Stimulated activated naive CD4-positive, alpha-beta T cell (primary cell): ENCODE measurements around the gene PRR12.
"Not testable (repeated sequence)": the region's sequence is repeated elsewhere in the genome, so short reads cannot be mapped to it uniquely, and the experiment has no call there.

Experiments
- DNase-seq, 6 experiments: peaks; one replicate each; lab custom pipeline; 2025; lab: John Stamatoyannopoulos, UW

Gene PRR12

DNA sequence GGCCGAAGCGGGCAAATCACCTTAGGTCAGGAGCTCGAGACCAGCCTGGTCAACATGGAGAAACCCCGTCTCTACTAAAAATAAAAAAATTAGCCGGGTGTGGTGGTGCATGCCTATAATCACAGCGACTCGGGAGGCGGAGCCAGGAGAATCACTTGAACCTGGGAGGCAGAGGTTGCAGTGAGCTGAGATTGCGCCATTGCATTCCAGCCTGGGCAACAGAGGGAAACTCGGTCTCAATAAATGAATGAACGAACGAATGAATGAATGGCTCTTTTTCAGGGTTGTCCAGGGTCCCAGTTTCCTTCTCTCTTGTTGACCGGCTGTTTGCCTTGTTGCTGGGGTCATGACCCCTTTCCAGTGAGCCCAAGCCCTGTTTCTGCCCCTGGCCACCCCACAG, 26.9 kb downstream of the PRR12 start:
- not testable (repeated sequence) for DNase-seq

DNA sequence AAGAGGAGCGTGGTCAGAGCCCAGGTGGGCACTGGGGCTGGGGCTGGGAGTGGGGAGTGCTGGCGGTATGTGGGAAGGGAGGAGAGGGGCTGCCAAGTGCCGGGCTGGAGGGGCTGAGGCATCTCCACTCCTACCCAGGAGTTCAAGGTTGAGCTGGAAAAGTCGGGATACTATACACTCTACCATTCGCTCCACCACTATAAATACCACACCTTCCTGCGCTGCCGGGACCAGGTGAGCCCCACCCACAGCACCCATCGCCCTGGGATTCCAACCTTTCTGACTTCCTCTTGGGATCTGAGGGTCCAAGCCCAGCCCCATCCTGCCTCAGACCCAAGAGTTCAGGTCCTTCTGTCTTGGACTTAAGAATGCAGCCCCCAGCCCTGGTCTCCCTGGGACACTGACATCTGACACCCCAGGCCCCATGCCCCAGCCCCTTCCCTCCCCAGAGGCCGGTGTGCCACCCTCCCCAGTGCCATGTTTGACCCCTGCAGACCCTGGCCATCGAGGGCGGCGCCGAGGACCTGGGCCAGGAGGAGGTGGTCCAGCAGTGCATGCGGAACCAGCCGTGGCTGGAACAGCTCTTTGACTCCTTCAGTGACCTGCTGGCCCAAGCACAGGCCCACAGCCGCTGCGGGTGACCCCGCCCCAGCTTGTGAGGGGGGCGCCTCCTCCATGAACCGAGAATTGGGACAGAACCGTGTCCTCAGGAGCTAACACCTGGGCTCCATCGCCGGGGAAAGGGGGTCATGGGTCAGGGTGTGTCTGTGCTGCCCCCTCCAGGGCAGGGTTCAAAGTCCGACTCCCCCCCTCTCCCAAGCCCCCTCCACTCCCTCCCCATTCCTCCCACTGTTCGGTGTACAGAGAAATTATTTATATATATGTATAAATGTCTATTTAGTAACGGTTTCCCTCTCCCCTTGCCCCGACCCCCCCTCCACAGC, 34.3 kb downstream of the PRR12 start:
- DNase-seq, result no peak

DNA sequence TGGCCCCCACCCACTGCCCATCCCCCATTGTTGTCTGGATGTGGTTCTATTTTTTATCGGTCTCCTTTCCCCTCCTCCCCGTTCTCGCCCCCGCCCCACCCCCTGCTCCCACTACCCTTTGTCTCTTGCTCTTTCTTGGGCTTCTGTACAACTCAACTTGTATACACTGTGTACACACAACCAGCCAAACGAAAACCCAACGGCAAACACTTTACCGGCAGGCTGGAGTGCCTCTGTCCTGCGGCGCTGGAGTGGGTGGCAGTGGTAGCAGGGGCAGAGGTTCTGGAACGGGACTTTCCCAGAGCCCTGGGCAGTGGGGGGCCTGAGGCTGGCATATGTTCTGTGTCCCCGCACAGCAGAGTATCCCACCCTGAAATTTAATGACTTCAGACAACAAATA, 35.2 kb downstream of the PRR12 start:
- no peak for DNase-seq

DNA sequence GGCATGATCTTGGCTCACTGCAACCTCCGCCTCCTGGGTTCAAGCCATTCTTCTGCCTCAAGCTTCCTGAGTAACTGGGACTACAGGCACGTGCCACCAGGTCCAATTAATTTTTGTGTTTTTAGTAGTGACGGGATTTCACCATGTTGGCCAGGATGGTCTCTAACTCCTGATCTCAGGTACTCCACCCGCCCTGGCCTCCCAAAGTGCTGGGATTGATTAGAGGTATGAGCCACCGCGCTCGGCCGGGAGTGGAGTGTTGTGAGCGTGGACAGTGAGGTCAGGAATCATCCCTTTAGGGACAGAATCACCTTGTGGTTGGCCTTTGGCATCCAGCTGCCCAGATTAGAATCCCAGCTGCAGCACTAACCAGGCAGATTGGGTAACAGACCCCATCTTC, 38.7 kb downstream of the PRR12 start:
- DNase-seq, result no peak

DNA sequence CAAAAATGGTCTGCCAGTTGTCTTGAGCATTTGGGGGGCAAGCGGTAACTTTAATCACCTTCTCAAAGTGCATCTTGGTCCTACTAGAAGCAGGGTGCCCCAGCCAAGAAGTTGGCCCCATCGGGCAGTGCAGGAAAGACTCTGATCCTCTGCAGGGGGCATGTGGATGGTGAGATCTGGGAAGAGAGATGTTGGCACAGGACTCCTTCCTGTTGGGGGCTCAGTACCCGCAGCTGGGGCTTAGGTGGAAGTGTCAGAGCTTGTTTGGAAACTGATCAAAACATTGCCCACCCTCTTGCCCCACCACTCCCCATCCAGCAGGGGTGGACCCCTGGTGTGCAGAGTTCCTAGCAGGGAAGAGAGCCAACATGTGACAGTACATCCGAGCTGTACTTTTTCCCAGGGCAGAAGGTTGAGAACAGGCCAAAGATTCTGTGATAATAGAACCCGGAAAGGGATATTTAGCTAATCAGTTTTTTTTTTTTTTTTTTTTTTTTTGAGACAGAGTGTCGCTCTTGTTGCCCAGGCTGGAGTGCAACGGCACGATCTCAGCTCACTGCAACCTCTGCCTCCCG, 40.1 kb downstream of the PRR12 start:
- DNase-seq, result no peak

DNA sequence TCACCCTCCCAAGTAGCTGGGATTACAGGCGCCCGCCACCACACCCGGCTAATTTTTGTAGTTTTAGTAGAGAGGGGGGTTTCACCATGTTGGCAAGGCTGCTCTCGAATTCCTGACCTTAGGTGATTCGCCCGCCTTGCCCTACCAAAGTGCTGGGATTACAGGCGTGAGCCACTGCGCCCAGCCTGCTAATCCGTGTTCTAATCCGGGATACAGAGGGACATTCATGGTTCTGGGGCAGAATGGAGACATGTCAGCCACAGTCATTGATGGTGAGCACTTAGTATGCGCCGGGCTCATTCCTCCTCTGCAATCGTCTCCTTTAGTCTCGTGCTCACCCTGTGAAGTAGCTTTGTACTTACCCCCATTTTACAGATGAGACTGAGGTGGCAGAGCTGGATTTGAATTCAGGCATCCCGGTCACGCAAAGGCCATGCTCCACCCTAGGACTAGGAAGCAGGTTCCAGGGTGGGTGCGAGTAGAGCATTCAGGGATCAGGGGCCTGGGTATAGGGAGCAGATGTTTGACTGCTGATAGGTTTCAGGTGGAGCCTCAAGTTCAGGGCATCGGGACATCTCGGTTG, 40.7 kb downstream of the PRR12 start:
- DNase-seq, result no peak

DNA sequence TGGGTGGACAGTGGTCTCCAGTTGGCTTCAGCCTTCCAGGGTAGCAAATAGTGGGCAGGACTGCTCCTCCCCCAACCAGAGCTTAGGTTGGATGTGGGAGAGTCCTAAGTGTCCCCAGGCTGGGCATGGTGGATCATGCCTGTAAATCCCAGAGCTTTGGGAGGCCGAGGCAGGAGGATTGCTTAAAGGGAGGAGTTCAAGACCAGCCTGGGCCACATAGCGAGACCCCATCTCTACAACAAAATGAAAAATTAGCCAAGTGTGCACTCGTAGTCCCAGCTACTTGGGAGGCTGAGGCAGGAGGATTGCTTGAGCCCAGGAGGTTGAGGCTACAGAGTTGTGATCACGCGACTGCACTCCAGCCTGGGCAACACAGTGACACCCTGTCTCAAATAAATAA, 41.6 kb downstream of the PRR12 start:
- no peak for DNase-seq

DNA sequence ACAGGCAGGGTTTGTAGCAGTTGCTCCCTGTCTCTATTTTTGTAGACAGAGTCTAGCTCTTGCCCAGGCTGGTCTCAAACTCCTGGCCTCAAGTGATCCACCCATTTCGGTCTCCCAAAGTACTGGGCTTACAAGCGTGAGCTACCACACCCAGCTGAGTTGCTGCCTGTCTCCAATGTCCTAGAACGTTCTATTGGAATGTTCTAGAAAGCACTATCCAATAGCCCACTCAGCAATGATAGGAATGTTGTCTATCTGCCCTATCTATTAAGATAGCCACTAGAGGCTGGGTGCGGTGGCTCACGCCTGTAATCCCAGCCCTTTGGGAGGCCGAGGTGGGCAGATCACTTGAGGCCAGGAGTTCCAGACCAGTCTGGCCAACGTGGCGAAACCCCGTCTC, 42.3 kb downstream of the PRR12 start:
- DNase-seq, result not testable (repeated sequence)

DNA sequence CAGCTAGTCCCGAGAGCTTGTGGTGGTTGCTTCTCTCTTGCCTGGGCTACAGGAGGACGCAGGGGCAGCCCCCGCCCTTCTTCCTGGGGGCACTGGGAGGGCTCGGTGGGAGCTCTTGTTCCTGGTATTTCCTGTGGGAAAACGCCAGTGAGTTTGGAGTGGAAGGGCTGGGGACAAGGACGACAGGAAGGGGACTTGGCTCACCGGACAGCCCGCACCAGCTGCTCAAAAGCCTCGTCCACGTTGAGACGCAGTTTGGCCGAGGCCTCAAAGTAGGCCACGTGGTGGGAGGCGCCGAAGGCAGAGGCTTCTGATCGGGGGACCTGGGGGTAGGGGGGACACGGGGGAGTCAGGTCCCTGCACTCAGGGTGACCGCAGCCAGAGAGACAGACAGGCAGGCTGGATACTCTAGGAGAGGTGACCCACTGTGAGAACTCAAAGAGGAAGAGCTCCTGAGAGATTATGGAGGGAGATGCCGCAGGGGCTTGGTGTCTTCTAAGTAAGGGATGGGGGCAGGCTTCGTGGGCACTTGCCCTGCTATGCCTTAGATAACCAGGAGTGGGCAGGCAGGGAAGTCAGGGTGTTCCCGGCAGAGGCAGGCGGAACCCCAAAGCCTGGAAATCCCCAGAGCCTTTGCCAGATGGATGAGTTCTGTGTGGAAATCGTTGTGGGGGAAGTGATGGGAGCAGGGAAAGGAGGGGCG, 44.7 kb downstream of the PRR12 start:
- DNase-seq, result no peak

DNA sequence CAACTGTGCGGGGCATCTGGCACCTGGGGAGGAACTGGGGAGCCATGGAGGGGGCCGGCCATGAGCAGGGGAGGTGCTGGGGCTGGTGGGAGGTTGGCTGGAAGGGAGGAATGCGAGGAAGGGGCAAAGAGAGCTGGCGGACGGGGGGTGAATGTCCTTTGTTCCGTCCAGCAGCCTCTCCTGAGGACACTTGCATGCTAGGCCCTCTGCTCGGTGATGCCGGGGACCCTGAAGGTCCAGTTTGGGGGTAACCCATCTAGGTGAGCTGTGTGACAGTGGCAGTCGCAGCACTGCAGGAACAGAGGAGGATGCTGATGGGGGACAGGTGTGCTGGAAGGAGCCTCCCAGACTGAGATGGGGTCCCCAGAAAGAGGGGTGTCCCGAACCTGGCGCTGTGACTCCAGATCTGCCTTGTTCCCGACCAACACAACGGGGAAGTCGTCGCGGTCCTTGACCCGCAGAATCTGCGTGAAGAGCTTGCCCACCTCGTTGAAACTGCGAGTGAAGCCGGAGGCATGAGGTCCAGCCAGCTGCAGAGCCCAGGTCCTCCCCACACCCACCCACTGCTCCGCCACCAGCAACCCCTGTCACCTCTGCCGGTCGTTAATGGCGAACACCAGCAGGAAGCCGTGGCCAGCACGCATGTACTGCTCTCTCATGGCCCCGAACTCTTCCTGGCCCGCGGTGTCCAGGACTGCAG, 45.4 kb downstream of the PRR12 start:
- no peak for DNase-seq

DNA sequence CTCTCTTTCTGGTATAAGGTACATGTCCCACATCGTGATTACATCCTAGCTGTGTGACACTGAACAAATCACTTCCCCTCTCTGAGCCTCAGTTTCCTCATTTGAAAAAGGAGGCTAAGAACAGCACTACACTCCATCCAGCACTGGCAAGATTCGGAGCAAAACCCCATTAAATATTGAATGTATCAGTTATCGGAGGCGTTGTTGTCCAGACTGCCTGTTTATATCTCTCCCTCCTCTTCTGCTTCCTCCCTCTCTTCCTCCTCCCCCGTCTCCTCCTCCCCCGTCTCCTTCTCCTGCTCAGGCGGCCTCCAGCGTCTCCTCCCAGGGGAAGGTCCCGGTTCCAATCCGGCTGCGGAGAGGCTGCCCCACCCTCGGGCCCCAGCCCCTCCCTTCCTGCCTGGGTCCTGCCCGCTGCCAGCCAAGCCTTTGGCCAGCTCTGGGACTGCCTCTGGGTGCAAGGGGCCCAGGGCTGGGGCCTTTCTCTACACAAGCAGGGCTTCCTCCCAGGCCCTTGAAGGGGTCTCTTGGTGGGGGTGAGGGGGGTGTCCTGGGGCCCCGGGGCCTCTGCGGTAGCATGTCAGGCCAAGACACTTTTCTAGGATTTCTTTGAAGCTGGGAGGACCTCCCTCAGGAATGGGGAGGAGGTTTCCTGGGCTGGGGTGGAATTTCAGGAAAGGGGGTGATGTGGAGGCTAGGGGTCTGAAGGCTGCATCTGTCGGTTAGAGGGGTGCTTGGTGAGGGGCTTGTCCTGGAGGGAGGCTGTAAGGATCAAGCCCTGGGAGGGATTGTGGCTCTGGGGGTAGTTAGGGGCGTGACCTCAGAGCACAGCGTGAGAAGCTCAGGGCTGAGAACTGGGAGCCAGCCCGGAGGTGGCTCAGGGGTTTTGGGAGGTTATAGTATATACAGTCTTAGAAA, 47.1 kb downstream of the PRR12 start:
- no peak for DNase-seq

DNA sequence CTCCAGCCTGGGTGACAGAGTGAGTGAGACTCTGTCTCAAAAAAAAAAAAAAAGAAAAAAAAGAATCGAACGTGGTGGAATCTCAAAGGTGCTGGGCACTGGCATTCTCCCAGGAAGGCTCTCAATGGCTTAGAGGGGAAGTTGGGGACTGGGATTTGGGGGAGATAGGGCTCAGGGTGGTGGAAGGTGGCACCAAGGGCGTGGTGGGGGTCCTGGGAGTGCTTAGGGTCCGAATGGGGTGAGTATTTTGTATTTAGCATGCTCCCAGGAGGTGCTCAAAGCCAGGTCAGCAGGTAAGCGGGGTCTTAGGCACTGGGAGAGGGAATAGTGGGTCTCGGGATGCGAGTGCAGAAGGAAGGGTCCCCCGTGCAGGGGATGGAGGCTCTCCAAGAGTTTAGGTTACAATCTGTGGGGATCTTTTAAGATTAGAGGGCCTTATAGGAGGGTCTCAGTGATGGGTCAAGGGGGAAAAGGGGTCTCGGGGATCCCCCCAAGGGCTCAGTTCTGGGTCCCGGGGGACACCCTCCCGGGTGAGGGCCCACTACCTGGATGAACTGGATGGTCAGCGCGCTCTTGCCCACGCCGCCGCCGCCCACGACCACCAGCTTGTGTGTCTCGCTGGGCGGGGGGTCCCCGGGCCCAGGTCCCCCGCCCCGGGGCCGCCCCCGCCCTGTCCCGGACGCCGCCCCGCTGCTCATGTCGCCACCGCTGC, 48.6 kb downstream of the PRR12 start:
- peak in 3 of 6 experiments; percentile 35 to 61 (median 38) for DNase-seq

DNA sequence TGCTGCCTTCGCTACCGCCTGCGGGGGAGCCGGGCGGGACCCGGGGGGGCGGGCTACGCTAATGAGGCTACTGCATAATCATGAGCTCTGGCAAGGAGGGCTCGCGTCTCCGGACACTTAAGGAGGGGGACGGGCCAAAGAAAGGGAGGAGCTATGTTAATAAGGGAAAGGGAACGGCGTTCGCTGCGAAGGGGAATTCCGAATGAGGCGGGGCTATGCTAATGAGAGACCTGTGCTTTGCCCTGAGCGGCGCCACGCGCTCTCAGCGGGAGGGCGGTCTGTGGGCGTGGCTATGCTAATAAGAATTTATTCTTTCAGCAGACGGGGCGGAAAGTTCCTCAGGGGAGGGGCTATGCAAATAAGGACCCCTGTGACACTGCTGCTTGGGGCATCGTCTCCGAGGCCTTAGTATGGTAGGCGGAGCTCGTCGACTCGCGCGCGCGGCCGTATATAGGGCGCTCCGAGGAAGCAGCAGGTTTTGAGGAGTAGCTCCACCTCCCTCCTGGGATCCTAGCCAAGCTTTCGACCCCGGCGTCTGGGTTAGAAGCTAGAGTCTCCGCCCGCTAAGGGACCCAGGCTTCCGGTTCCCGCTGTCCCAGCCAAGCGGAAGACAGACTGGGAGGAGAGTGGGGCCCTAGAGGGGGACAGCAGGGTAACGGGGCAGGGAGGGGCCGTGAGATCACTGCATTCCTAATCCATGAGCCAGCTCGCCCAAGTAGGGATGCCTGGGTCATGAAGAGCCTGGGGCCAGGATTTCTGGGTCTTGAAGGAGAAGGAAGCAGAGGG, 49.3 kb downstream of the PRR12 start, which contains the start of gene RRAS:
RRAS (minus strand) TSS at position 31 of the 786 bp plus-strand sequence. CDS start 45 bp downstream, outside the sequence.
- DNase-seq, result peak; percentile 94 to 100 (median 99)

DNA sequence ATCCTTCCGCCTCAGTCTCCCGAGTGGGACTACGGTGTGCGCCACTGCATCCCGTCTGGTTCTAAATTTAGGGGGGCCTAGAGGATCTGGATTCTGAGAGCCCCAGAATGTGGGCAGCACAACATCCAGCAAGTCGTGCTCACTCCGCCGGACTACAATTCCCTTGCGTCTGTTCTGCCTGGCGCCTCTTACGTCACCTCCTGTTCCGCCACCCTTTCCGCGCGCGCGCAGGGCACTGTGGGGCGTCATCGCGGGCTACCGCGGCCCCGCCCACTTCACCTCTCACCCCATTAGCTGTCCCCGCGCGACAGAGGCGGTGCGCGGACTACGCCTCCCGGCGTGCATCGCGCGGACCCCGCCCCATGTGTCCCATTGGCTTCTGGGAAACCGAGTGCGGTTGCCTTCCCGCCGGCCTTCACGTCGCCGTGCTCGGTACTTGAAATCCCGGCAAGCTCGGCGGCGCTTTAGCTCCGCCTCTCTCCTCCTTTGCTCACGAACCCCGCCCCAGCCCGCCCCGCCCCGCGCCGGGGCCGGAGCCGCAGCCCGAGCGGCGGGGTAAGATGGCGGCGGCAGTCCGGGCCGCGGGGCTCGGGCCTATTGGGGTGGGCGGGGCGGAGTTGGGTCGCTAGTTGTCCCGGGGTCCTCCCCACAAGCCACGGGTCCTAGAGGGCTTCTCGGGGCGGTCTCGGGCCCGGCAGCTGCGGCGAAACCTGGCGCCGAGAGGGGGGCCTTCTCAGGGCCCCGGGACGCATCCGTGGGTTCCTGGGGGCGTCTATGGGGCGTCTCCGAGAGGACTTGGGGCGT, 50.9 kb downstream of the PRR12 start, which contains the start of gene SCAF1:
SCAF1 (plus strand) TSS at position 522 of the 804 bp plus-strand sequence. CDS start 2,818 bp downstream, outside the sequence.
- peak; percentile 97 to 100 (median 99) for DNase-seq

DNA sequence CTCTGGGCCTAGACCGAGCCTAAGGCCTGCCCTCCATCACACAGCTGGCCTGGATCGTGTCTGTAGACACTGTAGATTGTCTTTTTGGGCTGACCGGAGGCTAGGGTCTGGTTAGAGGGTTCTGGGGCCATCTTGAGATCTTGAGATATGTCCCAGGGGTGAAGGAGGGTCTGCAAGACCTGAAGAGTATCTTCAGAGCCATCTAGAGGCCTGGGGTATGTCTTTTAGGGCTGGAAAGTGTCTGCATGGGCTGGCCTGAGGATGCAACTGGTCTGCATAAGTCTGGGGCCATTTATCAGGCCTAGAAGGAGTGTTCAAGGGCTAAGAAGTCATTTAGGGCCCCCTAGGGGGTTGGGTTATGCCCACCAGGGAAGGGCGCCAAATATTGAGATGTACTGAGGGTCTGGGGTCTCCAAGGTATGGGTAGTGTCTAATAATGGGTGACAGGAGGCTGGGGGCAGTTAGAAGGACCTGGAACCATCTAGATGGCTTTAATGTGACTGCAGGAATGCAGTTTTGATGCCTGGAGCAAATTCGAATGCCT, 51.6 kb downstream of the PRR12 start:
- no peak for DNase-seq

DNA sequence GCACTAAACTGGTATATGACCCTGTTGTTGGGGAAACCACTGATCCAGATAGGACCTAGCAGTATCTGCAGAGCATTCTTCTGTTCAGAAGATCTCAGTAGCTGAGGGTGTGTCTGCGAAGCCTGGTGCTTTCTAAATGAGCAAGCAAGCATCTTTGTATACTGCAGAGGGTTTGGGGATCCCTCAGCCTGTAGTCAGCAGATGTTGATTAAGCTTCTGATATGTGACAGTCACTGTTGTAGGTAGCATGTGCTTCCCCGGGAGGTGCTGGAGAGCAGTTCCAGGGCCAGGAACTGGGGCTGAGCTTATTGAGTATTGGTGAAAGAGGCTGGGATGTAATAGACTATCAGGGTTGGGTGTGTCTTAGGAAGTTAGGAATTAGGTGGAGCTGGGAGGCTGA, 52.5 kb downstream of the PRR12 start:
- no peak for DNase-seq

DNA sequence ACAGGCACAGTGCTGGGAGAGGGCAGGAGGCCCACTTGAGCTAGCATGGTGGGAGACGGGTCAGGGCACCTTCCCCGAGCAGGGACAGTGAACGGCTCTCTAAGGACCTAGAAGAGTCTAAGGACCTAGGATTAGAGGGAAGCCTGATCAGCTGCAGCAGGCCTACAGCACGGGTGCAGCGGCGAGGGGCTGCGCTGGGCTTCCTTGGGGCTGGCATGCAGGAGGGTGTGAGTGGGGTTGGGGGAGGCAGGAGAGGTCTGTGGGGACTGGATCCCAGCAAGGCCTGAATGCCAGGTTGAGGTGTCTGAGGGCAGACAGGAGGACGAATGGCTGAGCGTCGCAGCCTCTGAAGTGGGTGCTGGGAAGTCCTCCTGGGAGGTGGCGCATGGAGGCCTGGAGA, 54.6 kb downstream of the PRR12 start:
- no peak for DNase-seq

DNA sequence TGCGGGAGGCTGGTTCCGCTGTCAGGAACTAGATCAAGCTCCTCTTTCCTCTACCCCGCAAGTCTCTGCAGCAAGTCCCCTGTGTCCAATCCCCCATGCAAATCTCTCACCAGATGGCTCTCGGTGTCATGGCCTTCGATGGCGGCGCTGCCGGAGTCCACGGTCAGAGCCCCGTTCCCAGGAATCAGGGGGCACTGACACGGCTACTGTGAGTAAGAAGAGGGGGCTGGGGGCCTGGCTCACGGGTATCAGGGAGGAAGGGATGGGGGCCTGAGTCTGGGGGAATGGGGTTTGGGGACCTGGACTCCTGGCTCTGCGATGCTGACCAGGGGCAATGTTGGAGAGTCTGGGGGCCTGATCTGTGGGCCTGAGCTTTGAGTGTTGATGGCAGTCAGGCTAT, 55.0 kb downstream of the PRR12 start:
- DNase-seq, result no peak
